Mesendoderm (in vitro differentiated cells): ENCODE measurements around the gene C10orf62.

ENCODE experiments used
- DNase-seq: peaks from one replicate; pipeline ENCODE4 v3.0.0; 2013
- H2AK5ac ChIP-seq: 2 replicates; pipeline ENCODE4 v1.6.1; 2013; ENCODE audit warnings: low read length, inconsistent platforms
- H2BK120ac ChIP-seq: 2 replicates; pipeline ENCODE4 v1.6.1; 2013; ENCODE audit warnings: low read depth, mild to moderate bottlenecking, low read length, moderate library complexity, mixed read lengths
- H2BK15ac ChIP-seq: replicated peaks from 2 replicates; pipeline ENCODE4 v1.6.1; 2013; ENCODE audit warnings: low read depth, mild to moderate bottlenecking, moderate library complexity
- H2BK5ac ChIP-seq: 2 replicates; pipeline ENCODE4 v1.6.1; 2013; ENCODE audit warnings: low read length, inconsistent platforms
- H3K18ac ChIP-seq: 2 replicates; pipeline ENCODE4 v1.6.1; 2013; ENCODE audit warnings: mild to moderate bottlenecking, low read length, mixed read lengths
- H3K23ac ChIP-seq: one replicate; pipeline ENCODE4 v1.6.1; 2013; ENCODE audit warnings: low read length
- H3K27ac ChIP-seq: 2 replicates; pipeline ENCODE4 v1.5.1; 2013; ENCODE audit warnings: low read depth, mild to moderate bottlenecking, inconsistent platforms, low read length, moderate library complexity
- H3K27me3 ChIP-seq: 2 replicates; pipeline ENCODE4 v1.6.1; 2013; ENCODE audit warnings: low read length, control low read depth, mild to moderate bottlenecking, inconsistent platforms; ENCODE audit not compliant: insufficient read depth, poor library complexity
- H3K36me3 ChIP-seq: 2 replicates; pipeline ENCODE4 v1.6.1; 2013; ENCODE audit warnings: low read length, inconsistent platforms; ENCODE audit not compliant: control insufficient read depth, insufficient read depth
- H3K4ac ChIP-seq: one replicate; pipeline ENCODE4 v1.6.1; 2013; ENCODE audit warnings: low read depth, mild to moderate bottlenecking, low read length, moderate library complexity
- H3K4me1 ChIP-seq: 2 replicates; pipeline ENCODE4 v1.6.1; 2013; ENCODE audit warnings: low read depth, low read length, inconsistent platforms; ENCODE audit not compliant: control insufficient read depth
- H3K4me2 ChIP-seq: 2 replicates; pipeline ENCODE4 v1.6.1; 2013; ENCODE audit warnings: low read length
- H3K4me3 ChIP-seq: 2 replicates; pipeline ENCODE4 v1.5.1; 2013; ENCODE audit warnings: mild to moderate bottlenecking, low read length
- H3K56ac ChIP-seq: one replicate; pipeline ENCODE4 v1.6.1; 2013; ENCODE audit warnings: low read length
- H3K79me1 ChIP-seq: 2 replicates; pipeline ENCODE4 v1.6.1; 2013; ENCODE audit warnings: low read length, inconsistent platforms
- H3K79me2 ChIP-seq: 2 replicates; pipeline ENCODE4 v1.6.1; 2013; ENCODE audit warnings: mild to moderate bottlenecking, low read length; ENCODE audit not compliant: control insufficient read depth, insufficient read depth
- H3K9ac ChIP-seq: 2 replicates; pipeline ENCODE4 v1.6.1; 2013; ENCODE audit warnings: low read length, inconsistent platforms
- H4K5ac ChIP-seq: one replicate; pipeline ENCODE4 v1.6.1; 2013; ENCODE audit warnings: low read length
- H4K8ac ChIP-seq: one replicate; pipeline ENCODE4 v1.6.1; 2013; ENCODE audit warnings: low read depth, mild to moderate bottlenecking, control low read depth, low read length, moderate library complexity
- WGBS: extraction: QIAGEN DNeasy Blood & Tissue Kit; methylation state at CpG from one replicate; pipeline ENCODE4 v1.1.7; 2013; ENCODE audit warnings: low lambda C conversion rate, missing lambda C conversion rate; ENCODE audit not compliant: insufficient coverage; ENCODE audit errors: extremely low coverage; 5-methylcytosine and 5-hydroxymethylcytosine counted together

C10orf62 gene

GRCh38 chr10:97578171-97578844 is 11.2 kb upstream of the C10orf62 start:
- Histone ChIP-seq H3K56ac (no peak overlapping the region), H2AK5ac (no peak overlapping the region), H3K23ac (no peak overlapping the region), H3K79me2 (no peaks in the 10 kb centered on the region), H2BK5ac (no peak overlapping the region), H3K4ac (no peak overlapping the region), H3K4me1 (no peaks in the 10 kb centered on the region), H4K5ac (no peak overlapping the region), H4K8ac (no peak overlapping the region), H3K27me3 (no peaks in the 10 kb centered on the region), H2BK120ac (no peak overlapping the region), H3K9ac (no peak overlapping the region), H3K27ac (no peak overlapping the region), H3K36me3 (no peaks in the 10 kb centered on the region), H2BK15ac (no peak overlapping the region), H3K4me2 (no peak overlapping the region), H3K4me3 (no peak overlapping the region), H3K18ac (no peak overlapping the region), H3K79me1 (no peaks in the 10 kb centered on the region)
- no peak for DNase-seq
- WGBS, result no CpG with 5 or more reads among the region's 40 CpGs

- no peak overlapping the region for H3K4me3 ChIP-seq
- H3K36me3 ChIP-seq, result no peaks in the 10 kb centered on the region
- H3K4me1 ChIP-seq, result no peaks in the 10 kb centered on the region
- H3K27me3 ChIP-seq, result no peaks in the 10 kb centered on the region
- no peak overlapping the region for H4K5ac ChIP-seq
- no peak overlapping the region for H3K27ac ChIP-seq
- H3K79me2 ChIP-seq, result no peaks in the 10 kb centered on the region
- H3K9ac ChIP-seq, result no peak overlapping the region
- no peak overlapping the region for H2BK120ac ChIP-seq
- no peak overlapping the region for H3K56ac ChIP-seq
- H3K4ac ChIP-seq, result no peak overlapping the region
- no peak overlapping the region for H2BK15ac ChIP-seq
- no peak overlapping the region for H3K23ac ChIP-seq
- H2AK5ac ChIP-seq, result no peak overlapping the region
- no peak for DNase-seq
- H2BK5ac ChIP-seq, result no peak overlapping the region
- no peak overlapping the region for H3K18ac ChIP-seq
- no peaks in the 10 kb centered on the region for H3K79me1 ChIP-seq
- no CpG with 5 or more reads among the region's 9 CpGs for WGBS
- no peak overlapping the region for H3K4me2 ChIP-seq
- no peak overlapping the region for H4K8ac ChIP-seq
Measured at GRCh38 chr10:97580421-97581367, 8.8 kb upstream of the C10orf62 start.

GRCh38 chr10:97582169-97582568 is 7.4 kb upstream of the C10orf62 start:
- DNase-seq, result no peak
- Histone ChIP-seq H3K79me1 (no peaks in the 10 kb centered on the region), H3K56ac (no peak overlapping the region), H2BK5ac (no peak overlapping the region), H3K36me3 (no peaks in the 10 kb centered on the region), H4K5ac (no peak overlapping the region), H3K23ac (no peak overlapping the region), H3K27ac (no peak overlapping the region), H4K8ac (no peak overlapping the region), H3K79me2 (no peaks in the 10 kb centered on the region), H2AK5ac (no peak overlapping the region), H3K27me3 (no peaks in the 10 kb centered on the region), H2BK15ac (no peak overlapping the region), H3K4me3 (no peak overlapping the region), H3K18ac (no peak overlapping the region), H3K4me1 (no peaks in the 10 kb centered on the region), H2BK120ac (no peak overlapping the region), H3K4ac (no peak overlapping the region), H3K4me2 (no peak overlapping the region), H3K9ac (no peak overlapping the region)
- no CpG with 5 or more reads among the region's 8 CpGs for WGBS

GRCh38 chr10:97583476-97583875 is 6.0 kb upstream of the C10orf62 start:
- DNase-seq, result no peak
- Histone ChIP-seq H3K4me1 (no peaks in the 10 kb centered on the region), H3K79me1 (no peaks in the 10 kb centered on the region), H3K79me2 (no peaks in the 10 kb centered on the region), H3K56ac (no peak overlapping the region), H2BK5ac (no peak overlapping the region), H3K36me3 (no peaks in the 10 kb centered on the region), H3K4ac (no peak overlapping the region), H3K27me3 (no peaks in the 10 kb centered on the region), H3K18ac (no peak overlapping the region), H4K8ac (no peak overlapping the region), H3K4me2 (no peak overlapping the region), H2BK15ac (no peak overlapping the region), H2BK120ac (no peak overlapping the region), H3K23ac (no peak overlapping the region), H3K27ac (no peak overlapping the region), H4K5ac (no peak overlapping the region), H3K4me3 (no peak overlapping the region), H3K9ac (no peak overlapping the region), H2AK5ac (no peak overlapping the region)
- no CpG with 5 or more reads among the region's 13 CpGs for WGBS

- Histone ChIP-seq H2AK5ac (no peak within 1 kb of the TSS), H2BK15ac (no peak within 1 kb of the TSS), H3K4me3 (no peak within 1 kb of the TSS), H3K23ac (no peak within 1 kb of the TSS), H4K8ac (no peak within 1 kb of the TSS), H4K5ac (no peak within 1 kb of the TSS), H2BK120ac (no peak within 1 kb of the TSS), H3K27me3 (no peaks in the 10 kb centered on the region), H3K4me1 (no peaks in the 10 kb centered on the region), H3K27ac (no peak within 1 kb of the TSS), H3K18ac (no peak within 1 kb of the TSS), H2BK5ac (no peak within 1 kb of the TSS), H3K79me1 (no peaks in the 10 kb centered on the region), H3K4me2 (no peak within 1 kb of the TSS), H3K79me2 (no peaks in the 10 kb centered on the region), H3K56ac (no peak within 1 kb of the TSS), H3K9ac (no peak within 1 kb of the TSS), H3K36me3 (no peaks in the 10 kb centered on the region), H3K4ac (no peak within 1 kb of the TSS)
- no CpG with 5 or more reads among the region's 5 CpGs for WGBS
- peak; percentile 89 for DNase-seq
Measured at GRCh38 chr10:97584060-97584797, 5.3 kb upstream of the C10orf62 start, which contains the start of gene HOGA1. Gene HOGA1, plus strand, starts transcription at chr10:97584389. Its CDS starts 315 bp downstream, at chr10:97584704.
